ENCODE measurements around the gene ARGFX.

DNA sequence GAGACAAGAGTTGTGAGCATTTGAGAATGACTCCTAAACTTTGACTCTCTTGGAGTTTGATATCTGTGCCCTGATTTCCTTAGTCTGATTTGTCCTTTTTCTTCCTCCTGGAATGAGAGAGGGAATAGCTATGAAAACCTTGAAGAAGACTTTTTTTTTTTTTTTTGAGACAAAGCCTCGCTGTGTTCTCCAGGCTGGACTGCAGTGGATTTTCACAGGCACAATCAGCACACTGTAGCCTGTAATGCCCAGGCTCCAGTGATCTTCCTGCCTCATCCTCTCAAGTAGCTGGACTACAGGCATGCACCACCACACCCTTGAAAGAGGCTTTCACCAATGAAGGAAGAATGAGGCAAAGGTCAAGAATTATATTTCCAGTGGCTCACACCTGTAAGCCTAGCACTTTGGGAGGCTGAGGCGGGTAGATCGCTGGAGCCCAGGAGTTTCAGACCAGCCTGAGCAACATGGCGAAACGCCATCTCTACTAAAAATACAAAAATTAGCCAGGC is 10.3 kb upstream of the ARGFX start:
- TF ChIP-seq, protein P1, sequence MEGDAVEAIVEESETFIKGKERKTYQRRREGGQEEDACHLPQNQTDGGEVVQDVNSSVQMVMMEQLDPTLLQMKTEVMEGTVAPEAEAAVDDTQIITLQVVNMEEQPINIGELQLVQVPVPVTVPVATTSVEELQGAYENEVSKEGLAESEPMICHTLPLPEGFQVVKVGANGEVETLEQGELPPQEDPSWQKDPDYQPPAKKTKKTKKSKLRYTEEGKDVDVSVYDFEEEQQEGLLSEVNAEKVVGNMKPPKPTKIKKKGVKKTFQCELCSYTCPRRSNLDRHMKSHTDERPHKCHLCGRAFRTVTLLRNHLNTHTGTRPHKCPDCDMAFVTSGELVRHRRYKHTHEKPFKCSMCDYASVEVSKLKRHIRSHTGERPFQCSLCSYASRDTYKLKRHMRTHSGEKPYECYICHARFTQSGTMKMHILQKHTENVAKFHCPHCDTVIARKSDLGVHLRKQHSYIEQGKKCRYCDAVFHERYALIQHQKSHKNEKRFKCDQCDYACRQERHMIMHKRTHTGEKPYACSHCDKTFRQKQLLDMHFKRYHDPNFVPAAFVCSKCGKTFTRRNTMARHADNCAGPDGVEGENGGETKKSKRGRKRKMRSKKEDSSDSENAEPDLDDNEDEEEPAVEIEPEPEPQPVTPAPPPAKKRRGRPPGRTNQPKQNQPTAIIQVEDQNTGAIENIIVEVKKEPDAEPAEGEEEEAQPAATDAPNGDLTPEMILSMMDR (conservative IDR thresholded peaks at IDR 0.05) = no peak
- TF ChIP-seq ZFX (IDR thresholded peaks at IDR 0.05) = no peak

Measured in C4-2B (cell line).